GM21423 (cell line): ENCODE measurements around the gene TTC31.

Experiments used
- ATAC-seq: cut with Tn5 transposase; IDR thresholded peaks from one replicate; pipeline ENCODE4 v1.9.1; 2021; ENCODE audit warnings: mild to moderate bottlenecking, moderate library complexity; ENCODE audit not compliant: unreplicated experiment

TTC31 gene

DNA sequence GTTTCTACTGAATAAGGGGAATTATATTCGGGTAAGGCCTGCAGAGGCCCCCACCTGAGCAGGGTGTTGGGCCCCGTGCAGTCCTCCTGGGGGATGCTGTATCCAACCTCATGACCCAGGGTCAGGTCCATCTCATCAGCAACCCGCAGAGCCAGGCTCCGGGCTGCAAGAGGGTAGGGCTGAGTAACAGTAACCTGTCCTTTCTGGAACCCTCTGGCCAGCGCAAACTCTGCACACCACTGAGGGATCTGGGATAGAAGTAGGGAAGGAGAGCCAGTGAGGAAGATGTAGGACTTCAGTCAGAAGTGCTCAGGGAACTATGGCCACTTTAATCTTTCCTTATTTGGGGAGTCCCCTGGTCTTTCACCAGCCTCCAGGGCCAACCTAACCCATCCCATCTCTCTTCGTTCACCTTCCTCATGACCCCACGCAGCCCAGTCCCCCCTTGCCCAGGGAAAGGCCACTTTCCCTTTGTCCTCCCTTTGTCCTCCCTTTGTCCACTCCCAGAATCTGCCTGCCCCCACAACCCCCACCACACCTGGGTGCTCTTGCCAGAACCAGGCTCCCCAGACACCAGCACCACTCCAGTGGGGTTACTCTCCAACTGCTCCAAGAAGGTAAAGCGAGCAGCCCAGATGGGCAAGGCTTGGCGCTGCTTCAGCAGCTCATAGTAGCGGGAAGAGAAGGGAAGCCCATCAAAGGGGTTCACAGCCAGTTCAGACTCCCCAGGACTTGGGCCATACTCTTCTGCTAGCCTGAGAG is 42.3 kb downstream of the TTC31 start:
- no peak for ATAC-seq

DNA sequence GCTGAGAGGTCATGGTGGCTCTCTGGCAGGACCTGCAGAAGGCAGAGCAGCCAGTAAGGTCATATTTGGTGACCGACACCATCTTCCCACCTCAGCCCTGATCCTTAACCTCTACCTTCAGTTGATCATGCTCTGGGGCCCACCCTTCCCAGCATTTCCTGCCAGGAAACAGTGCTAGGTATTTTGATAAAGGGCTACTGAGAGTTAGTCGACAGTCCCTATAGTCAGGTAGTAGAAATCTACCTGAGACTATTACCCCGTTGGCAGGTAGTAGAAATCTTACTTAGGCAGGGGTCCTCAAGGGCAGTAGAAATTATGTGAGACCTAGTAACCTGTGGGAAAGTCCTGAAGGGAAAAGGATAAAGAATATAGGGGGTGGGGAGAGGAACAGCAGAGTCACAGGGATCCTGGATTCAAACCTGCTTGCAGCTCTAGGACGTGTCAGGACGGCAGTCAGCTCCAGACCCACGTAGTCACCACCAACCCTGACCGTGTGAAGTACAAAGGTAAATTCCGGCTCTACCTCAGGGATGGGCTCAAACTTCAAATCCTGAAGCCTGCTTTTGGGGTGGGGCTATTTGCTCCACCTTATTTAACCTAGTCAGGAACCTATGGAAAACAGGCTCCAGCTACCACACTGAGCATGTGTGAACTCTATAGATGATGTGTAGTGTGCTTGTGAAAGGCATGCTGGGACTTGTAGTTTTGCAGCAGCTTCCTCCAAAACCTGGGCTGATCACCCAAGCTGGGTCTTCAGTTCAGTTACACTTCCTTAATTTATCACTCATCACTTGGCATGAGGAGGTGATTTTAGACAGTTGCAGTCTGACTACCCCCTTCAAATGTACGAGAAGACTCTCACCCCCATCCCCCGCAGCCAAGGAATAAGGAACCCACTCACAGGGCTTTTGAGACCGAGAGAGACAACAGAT is 43.1 kb downstream of the TTC31 start, which contains the start of gene DQX1:
Gene DQX1, minus strand, starts transcription at position 515 of the 932 bp plus-strand sequence. Its CDS starts 502 bp downstream, at position 13.
- ATAC-seq = no peak

DNA sequence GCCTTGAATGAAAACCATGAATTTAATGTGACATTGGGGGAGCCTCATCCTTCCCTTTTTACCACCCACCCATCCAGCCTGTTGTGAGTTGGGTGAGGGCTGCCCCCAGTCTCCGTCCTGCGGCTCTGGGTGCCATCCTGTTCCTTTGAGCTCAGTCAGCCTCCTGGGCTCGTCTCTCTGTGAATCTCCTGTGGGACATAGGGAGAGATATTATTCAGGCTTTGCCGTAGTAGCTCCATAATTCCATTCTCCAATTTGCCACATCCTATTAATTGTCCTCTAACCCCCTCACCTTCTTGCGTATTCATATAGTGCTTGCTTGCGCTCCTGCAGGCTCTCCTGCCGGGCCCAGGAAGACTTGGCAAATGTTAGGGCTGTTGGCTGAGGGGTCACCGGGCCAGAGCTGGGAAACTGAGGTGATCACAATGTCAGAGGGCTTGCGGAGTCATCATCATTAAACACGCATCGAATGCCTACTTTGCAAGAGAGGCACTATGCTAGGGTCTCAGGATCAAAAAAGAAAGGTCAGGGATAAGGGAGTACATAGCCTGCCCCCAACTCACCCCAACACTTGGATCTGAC is 43.9 kb downstream of the TTC31 start:
- no peak for ATAC-seq

DNA sequence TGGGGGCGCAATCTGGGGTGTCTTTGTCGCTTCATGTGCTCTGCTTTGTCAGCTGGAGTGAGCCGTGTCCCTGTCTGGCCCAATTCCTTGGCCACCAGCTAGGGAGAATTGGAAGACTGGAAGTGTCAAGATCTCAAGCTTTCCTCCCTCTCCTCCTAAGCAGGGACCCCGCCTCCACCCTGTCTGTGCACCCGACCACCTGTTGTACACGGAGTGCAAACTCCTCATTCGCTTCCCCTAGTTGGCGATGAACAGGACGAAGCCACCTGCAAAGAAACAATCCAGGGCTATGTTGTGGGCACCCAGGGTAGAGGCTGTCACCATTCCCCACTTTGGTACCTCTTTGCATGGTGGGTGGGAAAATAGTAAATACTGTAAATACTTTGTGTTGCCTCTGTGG is 44.9 kb downstream of the TTC31 start:
- no peak for ATAC-seq

DNA sequence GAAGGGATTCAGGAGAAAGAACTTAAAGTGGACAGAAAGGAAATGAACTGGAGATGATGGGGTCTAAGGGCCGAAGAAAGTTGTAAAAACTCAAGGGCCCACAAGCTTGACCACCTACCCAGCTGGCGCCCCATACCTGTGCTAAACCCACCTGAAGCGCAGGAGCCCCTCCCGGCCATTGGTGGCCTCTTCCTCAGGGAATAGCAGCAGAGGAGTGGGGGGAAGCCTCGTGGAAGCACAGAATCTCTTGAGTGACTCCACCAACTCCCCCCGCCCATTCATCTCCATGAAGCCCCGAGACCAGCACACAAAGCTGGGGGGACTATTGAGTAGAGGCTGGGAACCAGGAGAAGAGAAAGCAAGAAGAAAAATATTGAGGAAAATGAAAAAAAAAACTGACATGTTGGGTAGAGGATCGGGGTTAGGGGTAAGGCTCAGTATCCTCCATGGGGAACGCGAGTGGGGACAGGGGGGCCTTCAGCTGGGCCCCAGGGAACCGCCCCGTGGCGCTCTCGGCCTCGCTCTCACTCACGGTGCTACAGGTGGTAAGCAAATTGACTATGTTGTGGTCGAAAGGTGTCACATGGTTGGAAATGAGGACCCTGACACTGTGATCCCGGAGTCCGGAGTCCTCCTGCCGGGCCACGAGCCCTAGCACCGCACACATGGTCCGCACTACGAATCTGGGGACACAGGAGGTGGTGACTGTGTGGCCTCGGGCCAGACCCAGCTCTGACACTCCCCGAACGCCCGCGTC is 45.9 kb downstream of the TTC31 start:
- peak; percentile 8 for ATAC-seq

DNA sequence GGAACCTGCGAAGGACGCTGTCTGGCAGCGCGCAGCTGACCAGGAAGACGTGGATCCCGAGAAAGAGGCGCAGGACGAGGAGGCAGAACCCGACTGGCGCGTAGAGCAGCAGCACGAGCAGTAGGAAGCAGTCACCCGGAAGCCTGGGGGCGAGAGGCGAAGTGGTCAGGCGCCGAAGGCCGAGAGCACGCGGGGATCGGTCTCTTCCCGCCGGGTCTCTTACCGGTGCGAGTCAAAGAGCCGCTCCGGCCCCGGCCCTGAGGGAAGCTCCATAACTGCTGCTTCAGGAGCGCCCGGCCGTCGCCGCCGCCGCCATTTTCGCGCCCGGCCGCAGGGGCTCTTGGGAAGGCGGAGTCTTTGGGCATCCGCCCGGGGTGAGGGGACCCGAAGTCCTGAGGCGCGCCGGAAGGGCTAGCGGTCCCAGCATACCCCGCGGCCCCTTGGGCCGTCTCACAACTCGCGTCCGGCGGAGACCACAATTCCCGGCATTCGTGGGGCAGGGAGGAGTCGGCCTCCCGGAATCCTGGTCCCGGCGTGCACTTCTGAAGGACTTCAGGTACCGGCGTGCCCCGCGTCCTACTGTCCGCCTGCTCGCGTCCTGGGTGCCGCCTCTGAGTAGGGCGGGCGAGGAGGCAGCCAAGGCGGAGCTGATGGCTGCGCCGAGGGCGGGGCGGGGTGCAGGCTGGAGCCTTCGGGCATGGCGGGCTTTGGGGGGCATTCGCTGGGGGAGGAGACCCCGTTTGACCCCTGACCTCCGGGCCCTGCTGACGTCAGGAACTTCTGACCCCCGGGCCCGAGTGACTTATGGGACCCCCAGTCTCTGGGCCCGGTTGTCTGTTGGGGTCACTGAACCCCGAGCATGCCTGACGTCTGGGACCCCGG is 46.7 kb downstream of the TTC31 start, which contains the start of the genes AUP1 and HTRA2:
Gene AUP1, minus strand, starts transcription at position 350 of the 882 bp plus-strand sequence. Its CDS starts 77 bp downstream, at position 273.
Gene HTRA2, plus strand, starts transcription at position 577 of the 882 bp plus-strand sequence. Its CDS starts 74 bp downstream, at position 651.
- peak; percentile 80 for ATAC-seq

DNA sequence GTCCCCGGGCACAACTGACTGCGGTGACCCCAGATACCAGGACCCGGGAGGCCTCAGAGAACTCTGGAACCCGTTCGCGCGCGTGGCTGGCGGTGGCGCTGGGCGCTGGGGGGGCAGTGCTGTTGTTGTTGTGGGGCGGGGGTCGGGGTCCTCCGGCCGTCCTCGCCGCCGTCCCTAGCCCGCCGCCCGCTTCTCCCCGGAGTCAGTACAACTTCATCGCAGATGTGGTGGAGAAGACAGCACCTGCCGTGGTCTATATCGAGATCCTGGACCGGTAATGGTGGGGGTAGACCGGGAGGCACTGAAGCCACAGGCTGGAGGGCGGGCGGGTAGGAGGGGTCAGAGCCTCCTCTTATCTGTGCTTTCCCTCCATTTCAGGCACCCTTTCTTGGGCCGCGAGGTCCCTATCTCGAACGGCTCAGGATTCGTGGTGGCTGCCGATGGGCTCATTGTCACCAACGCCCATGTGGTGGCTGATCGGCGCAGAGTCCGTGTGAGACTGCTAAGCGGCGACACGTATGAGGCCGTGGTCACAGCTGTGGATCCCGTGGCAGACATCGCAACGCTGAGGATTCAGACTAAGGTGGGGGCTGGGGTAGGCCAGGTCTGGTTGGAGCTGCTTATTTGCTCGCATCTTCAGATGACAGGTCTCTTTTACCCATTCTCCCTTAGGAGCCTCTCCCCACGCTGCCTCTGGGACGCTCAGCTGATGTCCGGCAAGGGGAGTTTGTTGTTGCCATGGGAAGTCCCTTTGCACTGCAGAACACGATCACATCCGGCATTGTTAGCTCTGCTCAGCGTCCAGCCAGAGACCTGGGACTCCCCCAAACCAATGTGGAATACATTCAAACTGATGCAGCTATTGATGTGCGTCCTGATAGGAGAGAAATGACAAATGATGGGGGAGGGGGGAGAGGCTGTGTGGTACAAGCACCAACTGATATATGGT is 47.6 kb downstream of the TTC31 start:
- peak; percentile 30 for ATAC-seq

DNA sequence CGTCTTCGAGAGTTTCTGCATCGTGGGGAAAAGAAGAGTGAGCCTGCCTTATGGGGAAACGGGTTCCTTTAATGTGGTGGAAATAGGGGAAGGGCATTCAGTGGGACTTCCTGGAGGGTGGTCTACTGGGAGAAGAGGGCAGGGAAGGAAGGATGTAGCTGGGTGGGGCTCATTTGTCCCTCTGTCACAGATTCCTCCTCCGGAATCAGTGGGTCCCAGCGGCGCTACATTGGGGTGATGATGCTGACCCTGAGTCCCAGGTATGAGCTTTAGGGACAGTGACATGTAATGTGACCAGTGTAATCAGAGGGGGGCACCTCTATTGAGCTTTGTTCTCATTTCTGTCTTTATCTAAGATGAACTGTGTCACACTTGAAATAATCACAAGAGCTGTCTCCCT is 48.8 kb downstream of the TTC31 start:
- no peak for ATAC-seq

DNA sequence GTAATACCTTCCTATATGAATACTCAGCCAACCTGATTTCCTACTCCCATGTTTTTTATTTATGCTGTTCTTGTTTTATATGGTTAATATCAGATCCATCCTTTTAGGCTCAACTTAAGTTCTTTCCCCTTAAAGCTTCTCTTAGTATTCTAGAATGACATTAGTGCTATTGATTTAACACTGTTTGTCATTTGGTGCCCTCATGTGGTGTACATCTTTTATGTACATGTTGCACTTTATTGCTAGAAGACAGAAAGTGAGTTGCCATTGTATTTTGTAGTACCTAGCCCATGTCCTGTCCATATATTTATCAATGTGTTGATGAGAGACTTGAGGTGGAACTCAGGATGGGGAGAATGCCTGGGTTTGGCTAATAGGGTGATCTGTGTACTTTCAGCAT is 49.3 kb downstream of the TTC31 start:
- no peak for ATAC-seq

DNA sequence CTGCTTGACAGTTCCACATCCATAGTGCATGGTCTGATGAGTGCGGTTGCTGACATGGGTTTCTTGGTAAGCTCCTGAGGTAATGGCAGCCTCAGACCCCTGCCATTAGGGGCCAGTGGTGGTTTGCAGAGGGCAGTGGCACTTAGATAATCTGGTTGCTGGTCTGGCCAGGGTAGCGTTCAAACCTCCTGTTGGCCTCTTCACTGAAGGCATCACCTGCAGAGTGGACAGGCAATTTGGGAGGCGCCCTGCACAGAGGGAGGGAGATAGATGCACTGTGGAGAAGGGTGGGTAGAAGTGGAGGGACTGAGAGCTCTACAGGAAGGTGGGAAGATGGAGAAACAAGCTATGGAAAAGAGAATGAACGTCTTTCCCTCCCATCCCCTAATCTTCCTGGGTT is 50.6 kb downstream of the TTC31 start:
- no peak for ATAC-seq

DNA sequence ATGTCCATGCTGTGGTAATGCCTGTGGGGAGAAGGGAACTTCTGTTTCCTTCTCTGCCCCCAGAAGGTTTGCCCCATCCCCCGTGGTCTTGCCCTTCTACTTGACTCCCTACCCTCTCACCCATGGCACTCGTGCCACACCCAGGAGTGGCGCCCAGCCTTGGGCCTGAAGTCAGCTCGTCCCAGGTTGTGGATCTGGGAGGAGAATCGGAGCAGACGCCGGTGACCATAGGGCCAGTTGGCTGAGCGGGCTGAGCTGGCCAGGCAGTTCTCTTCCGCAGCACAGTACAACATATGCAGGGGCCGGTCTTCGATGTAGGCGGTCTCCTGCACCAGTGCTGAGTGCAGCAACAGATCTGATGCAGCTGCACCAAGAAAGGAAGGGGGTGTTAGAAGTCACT is 51.5 kb downstream of the TTC31 start:
- no peak for ATAC-seq

DNA sequence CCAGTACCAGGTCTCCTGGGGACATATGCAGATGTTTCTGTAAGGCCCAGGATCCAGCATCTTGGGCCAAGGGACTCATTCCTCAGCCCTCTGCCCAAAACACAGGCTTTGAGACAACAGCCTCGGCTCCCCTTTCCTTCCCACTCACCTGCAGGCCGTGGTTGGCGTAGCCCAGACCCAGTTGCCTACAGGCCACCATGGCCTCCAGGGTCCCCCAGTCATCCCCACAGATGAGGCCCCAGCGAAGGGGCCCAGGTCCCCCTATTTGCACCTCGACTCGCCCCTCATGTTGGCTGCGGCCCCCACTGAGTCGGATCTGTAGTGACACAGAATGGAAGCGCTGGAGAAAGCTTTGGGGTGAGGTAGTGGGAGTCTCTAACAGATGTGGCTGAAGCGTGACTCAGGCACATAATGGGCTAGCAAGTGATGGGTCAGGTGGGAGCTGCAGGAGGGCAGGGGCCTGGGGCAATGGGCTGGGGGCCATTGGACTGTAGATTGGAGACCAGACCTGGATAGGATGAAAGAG is 52.6 kb downstream of the TTC31 start:
- no peak for ATAC-seq

DNA sequence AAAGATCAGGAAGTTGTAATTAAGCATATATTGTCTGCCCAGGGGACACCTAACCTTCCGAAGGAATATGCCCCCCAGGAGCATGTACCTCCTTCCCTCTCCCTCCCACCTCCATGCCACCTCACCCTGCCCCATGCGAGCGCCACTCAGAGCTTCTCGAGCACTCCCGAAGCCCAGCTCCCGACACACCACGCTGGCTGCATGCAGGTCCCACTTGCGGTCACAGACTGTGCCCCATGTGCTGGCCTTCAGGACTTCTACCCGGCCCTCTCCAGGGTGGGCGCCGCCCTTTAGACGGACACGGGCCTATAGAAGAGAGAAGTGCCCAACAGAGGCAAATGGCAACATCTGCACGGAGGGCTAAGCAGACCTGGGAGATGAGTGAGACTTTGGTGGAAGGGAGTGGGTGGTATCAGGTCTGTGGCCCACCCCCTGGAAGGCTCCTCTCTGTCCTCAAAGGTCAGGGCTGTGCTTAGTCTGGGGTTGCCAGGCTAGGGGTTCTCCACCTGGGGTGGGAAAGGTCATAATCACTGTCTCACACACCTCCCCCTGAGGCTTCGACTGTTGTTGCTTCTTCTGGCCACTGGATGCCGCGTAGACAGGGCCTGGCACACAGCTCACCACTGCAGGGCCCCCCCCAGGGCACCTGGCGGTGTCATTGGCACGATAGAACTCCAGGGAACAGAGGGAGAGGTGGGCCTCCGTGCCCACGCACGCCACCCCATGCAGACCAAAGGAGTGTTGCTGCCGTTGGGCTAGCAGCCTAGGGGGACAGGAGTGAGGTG is 53.5 kb downstream of the TTC31 start:
- ATAC-seq = no peak

DNA sequence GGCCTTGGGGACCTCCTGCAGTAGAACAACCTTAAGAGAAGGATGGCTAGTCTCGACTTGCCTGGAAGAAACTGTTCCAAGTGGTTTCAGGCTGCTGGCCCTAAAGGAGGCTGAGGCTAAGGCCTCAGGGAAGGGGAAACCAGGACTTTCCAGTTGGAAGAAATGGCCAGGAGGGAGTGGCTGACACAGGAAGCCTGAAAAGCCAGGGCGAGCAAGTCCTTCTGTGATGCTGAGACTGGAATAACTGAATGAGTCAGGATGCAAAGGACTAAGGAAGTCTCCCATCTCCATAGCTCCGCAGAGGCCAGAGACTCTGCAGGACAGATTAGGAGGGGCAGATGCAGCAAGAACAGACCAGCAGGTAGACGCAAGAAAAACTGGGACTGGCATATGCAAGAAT is 54.3 kb downstream of the TTC31 start:
- ATAC-seq = no peak

DNA sequence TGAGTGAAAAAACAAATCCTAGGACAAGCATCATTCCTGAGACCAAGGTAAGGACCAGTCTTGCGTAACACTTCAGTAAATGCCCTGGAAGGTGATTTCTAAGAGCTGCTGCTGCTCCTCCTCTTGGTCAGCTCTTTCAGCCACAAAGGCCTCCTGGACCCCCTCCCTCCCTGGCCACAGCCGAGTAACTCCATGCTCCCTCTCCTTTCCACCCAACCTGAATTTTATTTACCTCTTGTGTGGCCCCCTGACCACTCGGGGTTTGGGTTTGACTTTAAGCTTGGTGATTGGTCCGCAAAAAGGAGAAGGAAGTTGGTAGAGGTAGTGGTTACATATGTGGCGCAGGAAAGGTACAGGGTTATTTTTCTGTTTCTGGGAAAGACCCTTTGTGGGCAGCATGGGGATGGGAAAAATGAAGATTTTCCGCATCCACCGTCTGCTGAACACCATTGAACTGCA is 56.0 kb downstream of the TTC31 start:
- ATAC-seq = no peak

DNA sequence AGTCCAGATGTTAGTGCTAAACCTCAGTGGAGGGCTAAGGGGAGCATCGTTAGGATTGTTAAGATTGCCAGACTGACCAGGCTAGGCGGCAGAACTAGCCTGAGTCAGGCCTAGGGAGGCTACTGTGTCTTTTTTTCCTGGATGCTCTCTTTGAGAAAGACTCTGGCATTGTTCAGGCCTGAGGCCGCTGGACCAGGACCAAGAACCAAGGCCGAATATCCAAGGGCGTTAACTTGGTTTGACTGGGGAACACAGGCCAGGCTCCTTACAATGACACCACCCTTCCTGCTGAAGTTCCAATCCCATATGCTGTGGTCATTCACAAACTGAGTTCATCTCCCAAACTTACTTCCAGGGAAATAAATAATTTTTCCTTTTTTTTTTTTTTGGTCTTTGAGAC is 57.4 kb downstream of the TTC31 start:
- no peak for ATAC-seq

DNA sequence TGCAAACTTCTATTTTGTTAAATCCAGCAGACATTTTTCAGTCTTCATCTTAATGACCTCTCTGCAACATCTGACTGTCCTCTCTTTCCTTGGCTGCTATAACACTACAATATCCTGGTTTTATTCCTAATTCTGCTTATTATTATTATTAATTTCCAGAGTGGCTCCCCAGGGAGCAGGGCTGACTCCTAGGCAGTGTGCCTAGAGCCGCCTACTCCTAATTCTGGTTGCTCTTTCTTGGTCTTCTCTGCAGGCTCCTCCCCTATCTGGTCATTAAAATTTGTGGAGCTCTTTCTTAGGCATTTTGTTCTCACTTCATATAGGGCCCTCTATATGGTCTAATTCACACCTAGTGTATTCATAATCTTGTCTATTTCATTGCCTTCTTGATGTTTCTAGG is 60.1 kb downstream of the TTC31 start:
- ATAC-seq = no peak
